GM21447 (cell line): Measurements from ENCODE around the gene WDPCP.
"Not testable (repeated sequence)": the region's sequence is repeated elsewhere in the genome, so short reads cannot be mapped to it uniquely, and the experiment has no call there.

Source experiments
- ATAC-seq: cut with Tn5 transposase; IDR thresholded peaks from one replicate; pipeline ENCODE4 v1.9.1; 2021; ENCODE audit not compliant: unreplicated experiment

The WDPCP gene

GRCh38 chr2:63469313-63469712 is 119.0 kb downstream of the WDPCP start:
- not testable (repeated sequence) for ATAC-seq

GRCh38 chr2:63465633-63466032 is 122.6 kb downstream of the WDPCP start:
- no peak for ATAC-seq

- no peak for ATAC-seq
Observed at GRCh38 chr2:63463142-63463541, 125.1 kb downstream of the WDPCP start.

- ATAC-seq: no peak
Observed at GRCh38 chr2:63446658-63447057, 141.6 kb downstream of the WDPCP start.

GRCh38 chr2:63444565-63445288 is 143.6 kb downstream of the WDPCP start:
- peak; percentile 65 for ATAC-seq

DNA sequence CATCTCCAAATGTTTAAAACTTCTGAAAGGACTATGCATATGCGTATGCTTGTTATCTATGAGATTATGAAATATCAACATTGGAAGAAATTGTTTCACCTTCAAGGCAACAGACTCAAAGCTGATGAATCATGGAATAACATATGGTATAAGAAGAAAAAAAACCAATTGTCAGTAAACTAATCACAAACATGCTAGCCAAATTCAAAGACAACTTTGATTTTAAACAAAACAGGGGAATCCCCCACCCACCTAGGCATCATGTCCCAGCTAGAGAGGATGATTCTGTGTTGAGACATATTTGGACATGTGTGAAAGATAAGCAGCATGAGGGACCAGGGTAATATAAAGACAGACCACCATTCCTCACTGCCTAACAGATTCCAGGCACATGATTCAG is 147.7 kb downstream of the WDPCP start:
- ATAC-seq: no peak

- no peak for ATAC-seq
Observed at GRCh38 chr2:63438181-63438580, 150.1 kb downstream of the WDPCP start.

GRCh38 chr2:63436488-63436887 is 151.8 kb downstream of the WDPCP start:
- no peak for ATAC-seq

- ATAC-seq: no peak
Observed at GRCh38 chr2:63435070-63435469, 153.2 kb downstream of the WDPCP start.

GRCh38 chr2:63434024-63435001 is 154.0 kb downstream of the WDPCP start:
- no peak for ATAC-seq

- no peak for ATAC-seq
Observed at GRCh38 chr2:63432373-63432772, 155.9 kb downstream of the WDPCP start.

DNA sequence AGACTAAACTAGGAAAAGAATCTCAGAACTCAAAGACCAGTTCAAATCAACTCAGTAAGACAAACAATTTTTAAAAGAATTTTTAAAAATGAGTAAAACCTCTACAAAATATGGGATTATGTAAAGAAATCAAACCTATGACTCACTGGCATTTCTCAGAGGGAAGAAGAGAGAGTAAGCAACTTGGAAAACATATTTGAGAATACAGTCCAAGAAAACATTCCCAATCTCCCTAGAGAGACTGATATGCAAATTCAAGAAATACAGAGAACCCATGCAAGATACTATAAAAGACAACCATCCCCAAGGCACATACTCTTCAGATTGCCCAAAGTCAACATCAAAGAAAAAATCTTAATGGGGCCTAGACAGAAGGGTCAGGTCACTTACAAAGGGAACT is 162.7 kb downstream of the WDPCP start:
- no peak for ATAC-seq

DNA sequence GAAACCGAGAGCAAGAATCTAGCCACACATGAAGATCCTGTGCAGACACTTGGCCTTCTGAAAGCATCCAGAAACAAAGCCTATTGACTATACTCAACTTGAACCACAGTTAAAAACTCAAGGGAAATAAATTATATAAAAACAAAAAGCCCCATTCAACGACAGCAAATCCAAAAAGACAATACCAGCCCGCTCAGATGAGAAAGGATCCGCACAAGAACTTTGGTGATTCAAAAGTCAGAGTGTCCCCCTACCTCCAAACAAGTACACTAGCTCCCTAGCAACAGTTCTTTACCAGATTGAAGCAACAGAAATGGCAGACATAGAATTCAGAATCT is 163.2 kb downstream of the WDPCP start:
- ATAC-seq: no peak

DNA sequence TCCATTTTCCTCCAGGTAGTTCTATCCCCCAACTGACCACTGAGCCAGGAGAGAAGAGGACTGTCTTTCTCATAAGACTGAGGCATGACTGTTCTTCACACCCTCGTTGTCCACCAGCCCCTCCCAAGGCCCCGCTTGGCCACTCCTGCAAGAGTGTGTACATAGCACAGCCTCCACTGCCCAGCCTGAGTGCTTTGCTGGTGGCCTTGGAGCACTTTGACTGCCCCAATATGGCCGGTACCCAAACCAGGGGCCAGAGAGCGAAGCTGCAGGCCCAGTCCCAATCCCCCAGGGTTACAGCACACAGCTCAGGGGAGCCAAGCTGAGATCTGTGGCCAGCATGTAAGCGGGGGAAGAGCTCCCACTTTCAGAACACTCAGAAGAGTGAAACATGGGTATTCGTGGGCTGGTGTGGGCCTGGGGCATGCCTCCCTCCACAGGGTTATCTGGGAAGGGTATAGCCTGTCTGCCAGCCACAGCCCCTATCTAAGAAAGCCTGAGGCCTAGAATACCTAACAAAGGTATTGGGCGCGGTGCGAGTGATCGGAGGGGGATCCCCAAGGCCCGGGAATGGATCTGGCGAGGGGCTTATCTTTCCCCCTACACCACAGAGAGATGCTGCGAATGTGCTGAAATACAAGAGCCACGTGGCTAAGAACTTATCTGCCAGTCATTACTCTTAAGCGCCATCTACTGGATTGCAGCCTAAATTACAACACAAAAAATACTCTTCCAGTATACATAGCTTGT is 163.8 kb downstream of the WDPCP start:
- peak; percentile 95 for ATAC-seq

GRCh38 chr2:63422556-63422955 is 165.7 kb downstream of the WDPCP start:
- no peak for ATAC-seq

DNA sequence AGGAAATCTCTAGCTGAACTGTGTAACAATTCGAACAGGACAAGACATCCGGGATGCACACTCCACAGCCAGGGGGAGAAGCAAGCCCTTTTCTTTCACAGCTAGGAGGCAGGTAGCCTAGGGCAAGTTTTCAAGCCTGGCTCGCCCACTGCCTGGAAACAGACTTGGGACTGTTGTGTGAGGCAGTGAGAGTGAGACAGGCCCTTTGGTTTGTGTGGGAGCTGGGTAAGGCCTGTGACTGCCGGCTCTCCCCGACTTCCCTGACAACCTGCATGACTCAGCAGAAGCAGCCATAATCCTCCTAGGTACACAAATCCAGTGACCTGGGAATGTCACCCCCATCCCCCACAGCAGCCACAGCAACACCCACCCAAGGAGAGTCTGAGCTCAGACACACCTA is 179.7 kb downstream of the WDPCP start:
- ATAC-seq: no peak

DNA sequence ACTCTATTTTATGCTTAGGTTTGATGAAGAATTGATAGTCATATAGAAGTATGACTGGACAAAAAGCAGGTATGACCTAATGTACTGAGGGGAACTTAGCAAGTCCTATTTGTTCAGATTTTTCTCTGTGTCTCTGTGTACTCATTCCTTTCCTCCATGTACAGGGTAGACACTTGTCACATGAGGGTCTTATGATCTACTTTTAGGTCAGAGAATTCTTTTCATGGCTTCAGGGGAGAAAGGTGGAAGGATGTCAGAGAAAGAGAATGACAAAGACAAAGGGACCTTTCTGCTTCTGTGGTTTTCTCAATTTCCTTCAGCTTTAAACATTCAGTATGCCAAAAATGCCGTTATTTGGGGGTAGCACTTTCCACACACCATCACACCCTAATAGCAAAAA is 181.6 kb downstream of the WDPCP start:
- no peak for ATAC-seq

GRCh38 chr2:63403820-63404219 is 184.5 kb downstream of the WDPCP start:
- ATAC-seq: no peak

GRCh38 chr2:63402889-63403288 is 185.4 kb downstream of the WDPCP start:
- ATAC-seq: not testable (repeated sequence)

- ATAC-seq: no peak
Observed at GRCh38 chr2:63399156-63399555, 189.1 kb downstream of the WDPCP start.

DNA sequence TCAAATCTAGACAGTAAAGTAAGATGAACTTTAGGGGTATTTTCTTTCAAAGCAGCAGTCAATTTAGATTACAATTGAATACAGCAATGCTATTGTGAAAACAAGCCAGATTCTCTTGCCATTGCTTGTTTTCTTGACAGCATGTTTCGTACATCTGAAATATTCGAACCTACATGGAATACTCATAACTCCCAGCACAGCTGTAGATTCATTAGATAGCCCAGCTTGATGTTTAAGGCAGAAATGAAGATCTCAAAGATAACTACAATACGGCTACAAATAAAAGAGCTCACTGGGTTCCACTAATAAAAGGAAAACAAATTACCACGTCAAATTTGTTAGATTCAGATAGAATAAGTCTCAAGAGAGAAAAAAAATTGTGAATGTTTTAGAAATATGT is 208.8 kb downstream of the WDPCP start:
- no peak for ATAC-seq
